Left cardiac atrium (tissue), 2 donors: ENCODE measurements around the gene MCOLN1. TPM values are rescaled to one million over a fixed set of nuclear protein-coding genes. Genes with fewer than 3 reads are reported as not detected.

Experiments
- total RNA-seq, 2 donors: library from RNA; stranded (reverse); fragmentation: NEBNext Ultra II Directional; extraction: Animal tissue kit (Norgen Biotek cat#: 25700); gene quantifications; one replicate each; pipeline ENCODE4 v1.2.1, GENCODE V29; 2021
- donor health status: DM: no; HTN: yes; CAD: no; lungs with severe emphysema.
- donor health status: DM: yes; HTN: yes; CAD: no.

MCOLN1 gene
- total RNA-seq, 2 donors from 2014 or later = 21.2 to 25.0 TPM

Other genes with a start within 250 kb of the MCOLN1 start
- gene INSR, start 228.2 kb upstream of the MCOLN1 start, total RNA-seq = 10 to 100 TPM; 44.6 to 52.9 TPM
- gene ARHGEF18, start 173.7 kb upstream of the MCOLN1 start, total RNA-seq = 10 to 100 TPM in 1 of 2 donors, 1 to 10 TPM in 1; 9.9 to 11.7 TPM
- gene PEX11G, start 33.6 kb upstream of the MCOLN1 start, total RNA-seq = 1 to 10 TPM; 1.2 to 2.0 TPM
- 10 to 100 TPM; 75.3 to 82.4 TPM for gene ZNF358, start 6.5 kb upstream of the MCOLN1 start, total RNA-seq
- 10 to 100 TPM; 59.2 to 61.7 TPM for gene PNPLA6, start 13.1 kb downstream of the MCOLN1 start, total RNA-seq
- 1 to 10 TPM in 1 of 2 donors, under 1 TPM in 1; 0.73 to 2.0 TPM for gene CAMSAP3, start 73.2 kb downstream of the MCOLN1 start, total RNA-seq
- gene XAB2, start 106.9 kb downstream of the MCOLN1 start, total RNA-seq = 10 to 100 TPM; 18.1 to 24.1 TPM
- 100 to 1,000 TPM; 150 to 152 TPM for gene PET100, start 107.2 kb downstream of the MCOLN1 start, total RNA-seq
- not detected for gene PCP2, start 111.1 kb downstream of the MCOLN1 start, total RNA-seq
- 10 to 100 TPM; 13.5 to 18.2 TPM for gene STXBP2, start 114.5 kb downstream of the MCOLN1 start, total RNA-seq
- gene RETN, start 146.4 kb downstream of the MCOLN1 start, total RNA-seq = 1 to 10 TPM; 1.4 to 1.6 TPM
- gene MCEMP1, start 154.5 kb downstream of the MCOLN1 start, total RNA-seq = 1 to 10 TPM; 1.2 to 1.7 TPM
- gene TRAPPC5, start 158.2 kb downstream of the MCOLN1 start, total RNA-seq = 100 to 1,000 TPM in 1 of 2 donors, 10 to 100 TPM in 1; 82.6 to 108 TPM
- gene FCER2, start 179.5 kb downstream of the MCOLN1 start, total RNA-seq = 1 to 10 TPM in 1 of 2 donors, under 1 TPM in 1; 0.31 to 1.7 TPM
- 1 to 10 TPM; 2.6 to 7.3 TPM for gene CLEC4G, start 209.5 kb downstream of the MCOLN1 start, total RNA-seq
- 10 to 100 TPM; 18.3 to 39.5 TPM for gene CD209, start 224.9 kb downstream of the MCOLN1 start, total RNA-seq
- under 1 TPM in 1 of 2 donors, not detected in 1; 0.29 TPM for gene CLEC4M, start 240.6 kb downstream of the MCOLN1 start, total RNA-seq